ENCODE measurements around the gene PLEKHA6. TPM values are rescaled to one million over a fixed set of nuclear protein-coding genes. Genes with fewer than 3 reads are reported as not detected.

The PLEKHA6 gene
- total and polyA plus RNA-seq, 12 donors: 3.3 to 34.9 (median 18.1) TPM

DNA sequence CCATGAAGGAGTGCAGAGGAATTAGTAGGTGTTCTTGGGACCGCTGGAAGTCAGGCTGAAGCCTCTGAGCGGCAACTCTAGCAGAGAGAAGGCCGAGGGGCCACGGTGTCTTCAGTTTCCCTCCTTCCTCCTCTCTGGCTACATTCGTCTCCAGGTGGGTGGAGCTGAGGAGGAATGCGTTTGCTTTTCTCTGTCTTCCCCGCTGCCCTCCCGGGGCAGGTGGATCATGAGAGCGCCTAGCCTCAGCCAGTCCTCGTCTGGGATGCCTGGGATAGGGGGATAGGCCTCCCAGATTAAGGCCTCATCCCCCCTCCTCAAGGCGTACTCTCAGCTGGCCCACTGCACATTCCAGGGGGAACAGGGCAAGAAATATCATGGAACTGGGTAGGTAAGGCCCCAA, 138.5 kb downstream of the PLEKHA6 start:
- no peaks in the 10 kb centered on the region for H3K27me3 ChIP-seq
- no peak for DNase-seq
- peaks cover 0 to 11% (median 0%) of the 10 kb centered on the region in 9 donors for H3K4me1 ChIP-seq
- WGBS, 2 donors: 87 to 91% methylated on average over 11 of the region's 11 CpGs
- H3K36me3 ChIP-seq: peaks cover 0 to 39% (median 0%) of the 10 kb centered on the region in 9 donors
- no peak overlapping the region for H3K27ac ChIP-seq
- ATAC-seq: no peak
- no peak overlapping the region for H3K4me3 ChIP-seq
- TF ChIP-seq, protein P1, sequence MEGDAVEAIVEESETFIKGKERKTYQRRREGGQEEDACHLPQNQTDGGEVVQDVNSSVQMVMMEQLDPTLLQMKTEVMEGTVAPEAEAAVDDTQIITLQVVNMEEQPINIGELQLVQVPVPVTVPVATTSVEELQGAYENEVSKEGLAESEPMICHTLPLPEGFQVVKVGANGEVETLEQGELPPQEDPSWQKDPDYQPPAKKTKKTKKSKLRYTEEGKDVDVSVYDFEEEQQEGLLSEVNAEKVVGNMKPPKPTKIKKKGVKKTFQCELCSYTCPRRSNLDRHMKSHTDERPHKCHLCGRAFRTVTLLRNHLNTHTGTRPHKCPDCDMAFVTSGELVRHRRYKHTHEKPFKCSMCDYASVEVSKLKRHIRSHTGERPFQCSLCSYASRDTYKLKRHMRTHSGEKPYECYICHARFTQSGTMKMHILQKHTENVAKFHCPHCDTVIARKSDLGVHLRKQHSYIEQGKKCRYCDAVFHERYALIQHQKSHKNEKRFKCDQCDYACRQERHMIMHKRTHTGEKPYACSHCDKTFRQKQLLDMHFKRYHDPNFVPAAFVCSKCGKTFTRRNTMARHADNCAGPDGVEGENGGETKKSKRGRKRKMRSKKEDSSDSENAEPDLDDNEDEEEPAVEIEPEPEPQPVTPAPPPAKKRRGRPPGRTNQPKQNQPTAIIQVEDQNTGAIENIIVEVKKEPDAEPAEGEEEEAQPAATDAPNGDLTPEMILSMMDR (IDR thresholded peaks at IDR 0.05): no peak
- intact Hi-C loops (cut with DNase I): no loop called here
- H3K9me3 ChIP-seq: no peaks in the 10 kb centered on the region

DNA sequence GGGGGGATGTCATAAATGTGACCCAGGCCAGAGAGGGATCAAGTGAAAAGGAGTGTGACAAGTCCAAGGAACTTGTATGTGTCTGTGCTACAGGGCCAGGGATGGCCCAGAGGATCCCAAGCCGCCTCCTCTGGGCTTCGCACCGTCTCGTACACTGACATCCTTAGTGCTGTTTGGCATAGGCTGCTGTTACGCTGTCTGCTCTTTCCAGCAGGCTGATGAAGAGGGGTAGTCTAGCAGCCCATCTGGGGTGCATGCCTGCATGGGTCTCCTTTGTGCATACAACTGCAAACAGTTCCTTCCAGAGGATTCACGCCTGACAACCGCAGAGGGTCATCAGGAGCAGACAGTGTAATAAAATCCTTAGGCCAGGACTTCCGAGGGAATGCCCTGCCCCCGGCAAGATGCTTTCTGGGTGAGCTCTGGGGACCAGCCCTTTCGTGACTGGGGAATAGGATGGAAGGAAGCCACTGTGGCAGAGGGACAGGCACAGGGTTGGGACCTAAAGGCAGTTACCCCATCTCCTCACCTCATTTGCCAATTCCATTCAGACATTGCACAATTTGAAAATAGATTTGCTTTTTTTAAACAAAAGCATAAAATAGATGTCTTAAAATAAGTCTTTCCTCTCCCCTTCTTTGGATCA, 139.6 kb downstream of the PLEKHA6 start:
- Histone ChIP-seq H3K4me1 (peaks cover 0 to 11% (median 0%) of the 10 kb centered on the region in 9 donors), H3K27ac (no peak overlapping the region), H3K36me3 (peaks cover 0 to 29% (median 0%) of the 10 kb centered on the region in 9 donors), H3K9me3 (no peaks in the 10 kb centered on the region), H3K4me3 (no peak overlapping the region), H3K27me3 (no peaks in the 10 kb centered on the region)
- DNase-seq: no peak
- 84 to 86% methylated on average over 10 of the region's 10 CpGs for WGBS, 2 donors
- intact Hi-C loops (cut with DNase I): loop anchor here in 2 of 10 donors (2.0 to 10.0 kb wide), 2 partner anchors 85 to 143 kb away; no protein-coding TSS in a partner anchor
- TF ChIP-seq, protein P1 (IDR thresholded peaks at IDR 0.05): no peak
- ATAC-seq: no peak

DNA sequence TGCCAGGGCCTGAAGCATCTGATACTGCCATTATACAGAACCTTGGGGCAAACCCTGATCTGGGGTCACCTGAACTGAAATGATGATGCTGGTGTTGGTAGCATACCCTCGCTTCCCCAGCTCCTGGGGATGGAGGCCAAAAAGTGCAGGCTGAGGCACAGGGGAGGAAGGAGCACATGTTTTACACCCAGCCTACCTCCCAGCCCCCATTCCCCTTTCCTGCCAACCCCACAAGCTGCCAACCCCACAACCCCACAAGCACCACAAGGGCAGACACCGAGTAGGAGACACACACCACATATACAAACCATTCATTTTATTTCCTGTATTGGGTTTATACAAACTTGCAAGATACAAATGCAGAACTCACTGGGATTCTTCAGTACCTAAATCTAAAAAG, 141.2 kb downstream of the PLEKHA6 start:
- no peak overlapping the region for H3K27ac ChIP-seq
- TF ChIP-seq, protein P1 (IDR thresholded peaks at IDR 0.05): no peak
- peaks cover 0 to 24% (median 0%) of the 10 kb centered on the region in 9 donors for H3K36me3 ChIP-seq
- DNase-seq: no peak
- no peak for ATAC-seq
- peaks cover 0 to 22% (median 7%) of the 10 kb centered on the region in 9 donors for H3K4me1 ChIP-seq
- no peak overlapping the region for H3K4me3 ChIP-seq
- no peaks in the 10 kb centered on the region for H3K9me3 ChIP-seq
- intact Hi-C loops (cut with DNase I): loop anchor here in 2 of 10 donors (2.0 to 10.0 kb wide), 2 partner anchors 86 to 144 kb away; no protein-coding TSS in a partner anchor
- 67 to 71% methylated on average over 2 of the region's 2 CpGs for WGBS, 2 donors
- peaks cover 0 to 6% (median 0%) of the 10 kb centered on the region in 7 donors for H3K27me3 ChIP-seq

DNA sequence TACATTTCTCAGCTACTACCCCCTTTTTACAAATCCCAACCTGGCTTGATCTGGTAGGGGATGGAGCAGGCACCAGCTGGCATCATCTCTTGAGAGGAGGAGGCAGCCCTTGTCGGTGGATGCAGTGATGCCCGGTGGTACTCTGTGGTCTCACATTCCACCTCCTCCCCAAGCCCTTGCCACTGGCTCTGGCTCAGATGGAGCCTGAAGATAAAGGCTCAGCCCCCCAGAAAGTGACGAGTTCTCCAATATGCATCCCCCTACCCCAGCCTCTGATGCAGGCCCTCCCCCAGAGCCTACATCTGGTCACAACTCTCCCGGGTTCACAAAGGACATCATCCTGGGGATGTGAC, 142.1 kb downstream of the PLEKHA6 start:
- H3K4me1 ChIP-seq: peaks cover 0 to 17% (median 7%) of the 10 kb centered on the region in 9 donors
- ATAC-seq: no peak
- no peak overlapping the region for H3K27ac ChIP-seq
- peaks cover 0 to 19% (median 0%) of the 10 kb centered on the region in 9 donors for H3K36me3 ChIP-seq
- intact Hi-C loops (cut with DNase I): loop anchor here in 2 of 10 donors (2.0 to 10.0 kb wide), 2 partner anchors 87 to 145 kb away; no protein-coding TSS in a partner anchor
- DNase-seq: no peak
- TF ChIP-seq, protein P1 (IDR thresholded peaks at IDR 0.05): no peak
- H3K4me3 ChIP-seq: no peak overlapping the region
- no peaks in the 10 kb centered on the region for H3K9me3 ChIP-seq
- 53 to 65% methylated on average over 4 of the region's 4 CpGs for WGBS, 2 donors
- peaks cover 0 to 11% (median 0%) of the 10 kb centered on the region in 7 donors for H3K27me3 ChIP-seq

Data from heart right ventricle (tissue), 16 donors.